Measurements from ENCODE around the gene FAM24B. TPM values are rescaled to one million over a fixed set of nuclear protein-coding genes. Genes with fewer than 3 reads are reported as not detected.
"Not testable (repeated sequence)": the region's sequence is repeated elsewhere in the genome, so short reads cannot be mapped to it uniquely, and the experiment has no call there.

Gene FAM24B
- total RNA-seq: 1 to 10 TPM in 2 of 4 donors, under 1 TPM in 2; 0.47 to 1.4 (median 0.88) TPM
- polyA plus RNA-seq: 1.2 TPM
- long read RNA-seq, donor 1, partial matches to known transcripts: 0 of 1 reads
- long read RNA-seq, donor 1, other reads (novel, unspliced or antisense): 1 of 1 reads
- long read RNA-seq, donor 2, partial matches to known transcripts: 0 of 1 reads
- long read RNA-seq, donor 2, other reads (novel, unspliced or antisense): 1 of 1 reads
- long read RNA-seq, donor 3: 0 reads
- long read RNA-seq, donor 4: 0 reads

GRCh38 chr10:122879339-122880273, at the start of gene FAM24B:
TSS of gene FAM24B (minus strand) at chr10:122879581. CDS start at chr10:122850515, 29,066 bp downstream.
- 3% methylated on average over 95 of the region's 95 CpGs for WGBS
- no peak within 1 kb of the TSS for H3K27ac ChIP-seq (ENCODE audit: low read length)
- intact Hi-C loops (cut with DNase I): no loop called here
- no peaks in the 10 kb centered on the region for H3K27me3 ChIP-seq (ENCODE audit: control insufficient read depth, insufficient read depth)
- H3K4me1 ChIP-seq (ENCODE audit: control insufficient read depth, insufficient read depth, low read length): no peaks in the 10 kb centered on the region
- peak within 1 kb of the TSS; percentile 60 for H3K4me3 ChIP-seq (ENCODE audit: low read length)
- peak; percentile 98 to 99 for ATAC-seq
- no peaks in the 10 kb centered on the region for H3K9me3 ChIP-seq (ENCODE audit: control insufficient read depth, low read length)
- DNase-seq: peak; percentile 95 to 97 (median 96)

- 66% methylated on average over 2 of the region's 2 CpGs for WGBS
- no peak for ATAC-seq
- intact Hi-C loops (cut with DNase I): no loop called here
Observed at GRCh38 chr10:122915700-122916099, 36.3 kb upstream of the FAM24B start.

GRCh38 chr10:122911889-122912484, 32.6 kb upstream of the FAM24B start:
- intact Hi-C loops (cut with DNase I): no loop called here
- Histone ChIP-seq H3K27me3 (ENCODE audit: control insufficient read depth, insufficient read depth) (no peaks in the 10 kb centered on the region), H3K9me3 (ENCODE audit: control insufficient read depth, low read length) (no peaks in the 10 kb centered on the region), H3K4me3 (ENCODE audit: low read length) (no peak overlapping the region), H3K4me1 (ENCODE audit: control insufficient read depth, insufficient read depth, low read length) (no peaks in the 10 kb centered on the region), H3K27ac (ENCODE audit: low read length) (no peak overlapping the region)
- 20% methylated on average over 5 of the region's 5 CpGs for WGBS
- ATAC-seq: peak; percentile 45 to 79
- peak; percentile 19 to 64 (median 58) for DNase-seq

More at GRCh38 chr10:122915700-122916099, 36.3 kb upstream of the FAM24B start:
- no peak for DNase-seq
- Histone ChIP-seq H3K4me1 (ENCODE audit: control insufficient read depth, insufficient read depth, low read length) (no peaks in the 10 kb centered on the region), H3K27me3 (ENCODE audit: control insufficient read depth, insufficient read depth) (no peaks in the 10 kb centered on the region), H3K4me3 (ENCODE audit: low read length) (no peak overlapping the region), H3K9me3 (ENCODE audit: control insufficient read depth, low read length) (no peaks in the 10 kb centered on the region), H3K27ac (ENCODE audit: low read length) (no peak overlapping the region)

GRCh38 chr10:122910310-122910709, 30.9 kb upstream of the FAM24B start, which contains the start of gene FAM24A:
TSS of gene FAM24A (plus strand) at chr10:122910610. CDS start at chr10:122911635, 1,025 bp downstream.
- intact Hi-C loops (cut with DNase I): no loop called here
- no peaks in the 10 kb centered on the region for H3K27me3 ChIP-seq (ENCODE audit: control insufficient read depth, insufficient read depth)
- no peaks in the 10 kb centered on the region for H3K9me3 ChIP-seq (ENCODE audit: control insufficient read depth, low read length)
- no peak within 1 kb of the TSS for H3K4me3 ChIP-seq (ENCODE audit: low read length)
- WGBS: 55% methylated on average over 1 of the region's 1 CpG
- ATAC-seq: no peak
- no peaks in the 10 kb centered on the region for H3K4me1 ChIP-seq (ENCODE audit: control insufficient read depth, insufficient read depth, low read length)
- DNase-seq: no peak
- no peak within 1 kb of the TSS for H3K27ac ChIP-seq (ENCODE audit: low read length)

- H3K4me1 ChIP-seq (ENCODE audit: control insufficient read depth, insufficient read depth, low read length); H3K9me3 ChIP-seq (ENCODE audit: control insufficient read depth, low read length); H3K27me3 ChIP-seq (ENCODE audit: control insufficient read depth, insufficient read depth); intact Hi-C loops (cut with DNase I); ATAC-seq; H3K27ac ChIP-seq (ENCODE audit: low read length); DNase-seq; H3K4me3 ChIP-seq (ENCODE audit: low read length): not testable (repeated sequence)
- 68% methylated on average over 4 of the region's 4 CpGs for WGBS
Observed at GRCh38 chr10:122903861-122904260, 24.5 kb upstream of the FAM24B start.

GRCh38 chr10:122894261-122894944, 15.0 kb upstream of the FAM24B start:
- no peaks in the 10 kb centered on the region for H3K27me3 ChIP-seq (ENCODE audit: control insufficient read depth, insufficient read depth)
- H3K4me3 ChIP-seq (ENCODE audit: low read length): no peak overlapping the region
- intact Hi-C loops (cut with DNase I): no loop called here
- ATAC-seq: no peak
- no peak for DNase-seq
- H3K4me1 ChIP-seq (ENCODE audit: control insufficient read depth, insufficient read depth, low read length): no peaks in the 10 kb centered on the region
- WGBS: 80% methylated on average over 5 of the region's 5 CpGs
- no peak overlapping the region for H3K27ac ChIP-seq (ENCODE audit: low read length)
- no peaks in the 10 kb centered on the region for H3K9me3 ChIP-seq (ENCODE audit: control insufficient read depth, low read length)

GRCh38 chr10:122884166-122884565, 4.8 kb upstream of the FAM24B start:
- no peak overlapping the region for H3K4me3 ChIP-seq (ENCODE audit: low read length)
- 91% methylated on average over 1 of the region's 1 CpG for WGBS
- intact Hi-C loops (cut with DNase I): no loop called here
- H3K27ac ChIP-seq (ENCODE audit: low read length): no peak overlapping the region
- DNase-seq (no peak), ATAC-seq (no peak)
- H3K9me3 ChIP-seq (ENCODE audit: control insufficient read depth, low read length): no peaks in the 10 kb centered on the region
- no peaks in the 10 kb centered on the region for H3K27me3 ChIP-seq (ENCODE audit: control insufficient read depth, insufficient read depth)
- H3K4me1 ChIP-seq (ENCODE audit: control insufficient read depth, insufficient read depth, low read length): no peaks in the 10 kb centered on the region

- intact Hi-C loops (cut with DNase I): no loop called here
- DNase-seq (no peak), ATAC-seq (no peak)
- Histone ChIP-seq H3K27me3 (ENCODE audit: control insufficient read depth, insufficient read depth) (no peaks in the 10 kb centered on the region), H3K27ac (ENCODE audit: low read length) (no peak overlapping the region), H3K4me1 (ENCODE audit: control insufficient read depth, insufficient read depth, low read length) (no peaks in the 10 kb centered on the region), H3K9me3 (ENCODE audit: control insufficient read depth, low read length) (no peaks in the 10 kb centered on the region), H3K4me3 (ENCODE audit: low read length) (no peak overlapping the region)
Observed at GRCh38 chr10:122882766-122883165, 3.4 kb upstream of the FAM24B start.

GRCh38 chr10:122878799-122879338, 512 bp downstream of the FAM24B start:
- intact Hi-C loops (cut with DNase I): no loop called here
- DNase-seq: no peak
- H3K27ac ChIP-seq (ENCODE audit: low read length): no peak overlapping the region
- WGBS: 47% methylated on average over 14 of the region's 14 CpGs
- no peaks in the 10 kb centered on the region for H3K4me1 ChIP-seq (ENCODE audit: control insufficient read depth, insufficient read depth, low read length)
- no peaks in the 10 kb centered on the region for H3K27me3 ChIP-seq (ENCODE audit: control insufficient read depth, insufficient read depth)
- peak in 1 of 2 donors; percentile 33 for ATAC-seq
- peak overlapping the region; percentile 60 for H3K4me3 ChIP-seq (ENCODE audit: low read length)
- H3K9me3 ChIP-seq (ENCODE audit: control insufficient read depth, low read length): no peaks in the 10 kb centered on the region

- no peak for ATAC-seq
- DNase-seq: no peak
- intact Hi-C loops (cut with DNase I): no loop called here
Observed at GRCh38 chr10:122877264-122877663, 2.1 kb downstream of the FAM24B start.

More at GRCh38 chr10:122877264-122877663, 2.1 kb downstream of the FAM24B start:
- Histone ChIP-seq H3K4me3 (ENCODE audit: low read length) (no peak overlapping the region), H3K27ac (ENCODE audit: low read length) (no peak overlapping the region), H3K9me3 (ENCODE audit: control insufficient read depth, low read length) (no peaks in the 10 kb centered on the region), H3K27me3 (ENCODE audit: control insufficient read depth, insufficient read depth) (no peaks in the 10 kb centered on the region), H3K4me1 (ENCODE audit: control insufficient read depth, insufficient read depth, low read length) (no peaks in the 10 kb centered on the region)
- 71% methylated on average over 1 of the region's 1 CpG for WGBS
